Lung (tissue), 12 donors: Measurements from ENCODE around the gene GP1BB. TPM values are rescaled to one million over a fixed set of nuclear protein-coding genes. Genes with fewer than 3 reads are reported as not detected.

ENCODE experiments used
- ATAC-seq: fragments of 200-7000 bp; cut with Tn5 transposase; one replicate; pipeline ENCODE4 v1.9.1; 2020; ENCODE audit warnings: moderate number of reproducible peaks; ENCODE audit not compliant: insufficient read depth, low FRiP score
- DNase-seq, 3 donors: peaks; one replicate each; pipeline ENCODE4 v3.0.0-alpha.2; 2013 to 2017
- H3K27ac ChIP-seq, 2 donors: one replicate each; pipeline ENCODE4 v1.5.1; 2013; ENCODE audit warnings: mild to moderate bottlenecking in 2 of 2, moderate library complexity in 2 of 2, control low read depth in 1 of 2, inconsistent platforms in 1 of 2, low read depth in 1 of 2, low read length in 1 of 2
- H3K27me3 ChIP-seq, 3 donors: one replicate each; pipeline ENCODE4 v1.5.1; 2013; ENCODE audit warnings: low read length in 2 of 3; ENCODE audit not compliant: control insufficient read depth in 3 of 3, insufficient read depth in 3 of 3
- H3K36me3 ChIP-seq, 4 donors: one replicate each; pipeline ENCODE4 v1.5.1; 2013; ENCODE audit warnings: low read length in 4 of 4, mild to moderate bottlenecking in 1 of 4, moderate library complexity in 1 of 4; ENCODE audit not compliant: control insufficient read depth in 4 of 4, insufficient read depth in 4 of 4
- H3K4me1 ChIP-seq, 5 donors: one replicate each; pipeline ENCODE4 v1.5.1; 2013; ENCODE audit warnings: low read length in 5 of 5, mild to moderate bottlenecking in 2 of 5, moderate library complexity in 1 of 5; ENCODE audit not compliant: control insufficient read depth in 5 of 5, insufficient read depth in 5 of 5
- H3K4me3 ChIP-seq: one replicate; pipeline ENCODE4 v1.5.1; 2013; ENCODE audit warnings: mild to moderate bottlenecking, control low read depth, moderate library complexity
- H3K9ac ChIP-seq, 2 donors: one replicate each; pipeline ENCODE4 v1.5.1; 2013; ENCODE audit warnings: low read length in 2 of 2, control low read depth in 1 of 2; ENCODE audit not compliant: insufficient read depth in 1 of 2
- H3K9me3 ChIP-seq, 4 donors: one replicate each; pipeline ENCODE4 v1.5.1; 2013; ENCODE audit warnings: low read length in 3 of 4, mild to moderate bottlenecking in 1 of 4, moderate library complexity in 1 of 4; ENCODE audit not compliant: control insufficient read depth in 4 of 4, insufficient read depth in 3 of 4
- WGBS, 2 donors: extraction: QIAGEN DNeasy Blood & Tissue Kit; methylation state at CpG; one replicate each; pipeline ENCODE4 v1.1.7; 2013; 5-methylcytosine and 5-hydroxymethylcytosine counted together
- polyA plus RNA-seq, 2 donors: library from polyadenylated mRNA; stranded (reverse); fragments of 200-250 nt; gene quantifications; one replicate each; pipeline ENCODE4 v1.2.1, GENCODE V29; 2013
- total RNA-seq, 2 donors: library from RNA; depleted of rRNA in 1 of 2; stranded (reverse); fragments of >200 nt in 1 of 2; gene quantifications; one replicate each; pipeline ENCODE4 v1.2.1, GENCODE V29; 2014 to 2021
- TF ChIP-seq, protein P1 (sequence below): IDR thresholded peaks from 2 replicates; pipeline ENCODE4 v1.5.1; 2012; ENCODE audit warnings: mild to moderate bottlenecking; ENCODE audit errors: control extremely low read depth, extremely low read depth
- donor health status: control.
- donor health status: control.
- donor health status: Bipolar disorder and iron deficiency.
- donor health status: healthy.
- donor health status: DM: yes; HTN: yes; CAD: no.

The GP1BB gene
- total and polyA plus RNA-seq, 4 donors: 1.9 to 5.5 (median 3.4) TPM

DNA sequence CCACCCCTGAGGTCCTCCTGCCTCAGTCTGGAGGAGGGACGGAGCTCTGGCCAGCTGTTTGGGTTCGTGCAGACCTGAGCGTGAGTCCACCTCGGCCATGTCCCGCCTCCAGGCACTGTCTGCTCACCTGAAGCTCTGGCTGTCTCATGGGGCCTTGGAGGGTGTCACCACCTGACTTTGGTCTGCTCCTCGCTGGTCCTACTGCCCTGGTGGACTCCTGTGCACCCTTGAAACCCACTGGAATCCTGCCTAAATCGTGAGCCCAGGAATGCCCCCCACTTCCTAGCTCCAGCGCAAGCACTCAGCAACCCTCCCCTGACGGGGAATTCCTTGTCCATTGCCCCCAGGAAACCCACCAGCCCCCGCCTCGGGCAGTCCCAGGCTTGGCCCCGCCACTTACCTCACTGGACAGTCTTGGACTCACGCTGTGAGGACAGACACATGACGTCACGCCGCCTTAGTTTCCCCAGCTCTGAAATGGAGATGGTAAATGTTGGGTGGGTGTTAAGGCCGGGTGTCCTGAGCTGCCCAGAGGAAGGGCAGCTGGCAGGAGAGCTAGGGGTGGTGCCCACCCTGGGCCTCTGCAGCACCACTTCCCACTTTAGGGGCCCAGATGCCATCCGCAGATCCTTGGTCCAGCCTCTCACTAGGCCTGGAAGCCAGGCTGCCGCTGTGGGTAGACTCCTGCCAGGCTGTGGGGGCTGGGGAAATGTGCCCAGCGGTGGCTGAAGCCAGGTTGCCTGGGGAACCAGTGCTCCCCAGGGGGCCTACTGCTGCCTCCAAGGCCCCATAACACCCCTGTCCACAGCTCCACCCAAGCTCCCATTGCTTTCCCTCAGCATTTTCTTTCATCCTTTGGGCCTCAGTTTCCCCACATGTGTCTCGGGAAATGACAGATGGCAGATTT is 19.1 kb downstream of the GP1BB start:
- no peak for DNase-seq
- Histone ChIP-seq H3K4me3 (no peak overlapping the region), H3K36me3 (no peaks in the 10 kb centered on the region), H3K9ac (no peak overlapping the region), H3K27ac (no peak overlapping the region), H3K4me1 (peaks cover 0 to 28% (median 0%) of the 10 kb centered on the region in 5 donors), H3K9me3 (no peaks in the 10 kb centered on the region), H3K27me3 (no peaks in the 10 kb centered on the region)
- TF ChIP-seq, protein P1, sequence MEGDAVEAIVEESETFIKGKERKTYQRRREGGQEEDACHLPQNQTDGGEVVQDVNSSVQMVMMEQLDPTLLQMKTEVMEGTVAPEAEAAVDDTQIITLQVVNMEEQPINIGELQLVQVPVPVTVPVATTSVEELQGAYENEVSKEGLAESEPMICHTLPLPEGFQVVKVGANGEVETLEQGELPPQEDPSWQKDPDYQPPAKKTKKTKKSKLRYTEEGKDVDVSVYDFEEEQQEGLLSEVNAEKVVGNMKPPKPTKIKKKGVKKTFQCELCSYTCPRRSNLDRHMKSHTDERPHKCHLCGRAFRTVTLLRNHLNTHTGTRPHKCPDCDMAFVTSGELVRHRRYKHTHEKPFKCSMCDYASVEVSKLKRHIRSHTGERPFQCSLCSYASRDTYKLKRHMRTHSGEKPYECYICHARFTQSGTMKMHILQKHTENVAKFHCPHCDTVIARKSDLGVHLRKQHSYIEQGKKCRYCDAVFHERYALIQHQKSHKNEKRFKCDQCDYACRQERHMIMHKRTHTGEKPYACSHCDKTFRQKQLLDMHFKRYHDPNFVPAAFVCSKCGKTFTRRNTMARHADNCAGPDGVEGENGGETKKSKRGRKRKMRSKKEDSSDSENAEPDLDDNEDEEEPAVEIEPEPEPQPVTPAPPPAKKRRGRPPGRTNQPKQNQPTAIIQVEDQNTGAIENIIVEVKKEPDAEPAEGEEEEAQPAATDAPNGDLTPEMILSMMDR: no peak
- no peak for ATAC-seq
- WGBS, 2 donors: 90 to 95% methylated on average over 21 of the region's 21 CpGs

DNA sequence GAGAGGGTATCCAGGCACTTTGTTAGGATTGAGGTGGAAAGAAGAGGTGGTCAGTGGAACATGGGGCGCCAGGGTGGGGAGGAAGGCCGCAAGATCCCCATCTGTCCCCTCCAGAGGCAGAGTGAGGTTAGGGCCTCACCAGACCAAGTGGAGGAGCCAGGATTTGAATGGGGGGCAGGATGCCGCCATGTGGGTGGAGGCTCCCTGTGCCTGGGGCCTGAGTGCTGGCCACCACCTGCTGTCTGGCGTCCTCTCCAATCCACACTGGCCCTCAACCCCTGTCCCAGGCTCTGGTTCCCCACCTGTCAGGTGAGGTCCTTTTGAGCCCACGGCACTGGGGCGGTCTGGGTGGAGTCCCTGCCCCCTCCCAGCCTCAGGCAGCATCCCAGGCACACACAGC is 19.7 kb downstream of the GP1BB start:
- Histone ChIP-seq H3K4me1 (peaks cover 0 to 21% (median 0%) of the 10 kb centered on the region in 5 donors), H3K27me3 (no peaks in the 10 kb centered on the region), H3K9ac (no peak overlapping the region), H3K36me3 (no peaks in the 10 kb centered on the region), H3K9me3 (no peaks in the 10 kb centered on the region), H3K27ac (no peak overlapping the region), H3K4me3 (no peak overlapping the region)
- no peak for ATAC-seq
- TF ChIP-seq, protein P1: no peak
- 93 to 95% methylated on average over 6 of the region's 6 CpGs for WGBS, 2 donors
- DNase-seq: no peak

DNA sequence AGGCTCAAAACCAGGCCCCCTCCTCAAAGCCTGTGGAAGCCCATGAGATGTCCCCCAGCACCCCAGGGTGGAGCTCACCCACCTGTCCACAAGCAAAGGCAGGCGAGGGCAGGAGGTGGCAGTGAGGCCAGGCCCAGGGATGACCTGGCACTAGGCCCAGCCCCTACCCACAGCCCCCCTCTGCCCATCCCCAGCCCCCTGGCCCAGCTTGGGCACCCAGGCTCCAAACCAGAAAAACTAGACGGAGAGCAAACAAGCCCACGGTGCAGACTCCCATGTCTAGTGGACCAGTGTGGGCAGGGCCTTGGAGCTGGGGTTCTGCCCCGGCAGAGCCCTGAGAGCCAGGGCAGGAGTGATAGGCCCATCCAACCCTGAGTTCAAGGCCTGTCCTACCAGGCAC is 20.3 kb downstream of the GP1BB start:
- DNase-seq (peak; percentile 45 to 69 (median 65)), ATAC-seq (no peak)
- WGBS, 2 donors: 87 to 100% methylated on average over 2 to 4 of the region's 4 CpGs

More for the DNA sequence above, 20.3 kb downstream of the GP1BB start:
- no peaks in the 10 kb centered on the region for H3K9me3 ChIP-seq
- no peak overlapping the region for H3K4me3 ChIP-seq
- no peak overlapping the region for H3K27ac ChIP-seq
- TF ChIP-seq, protein P1: no peak
- H3K27me3 ChIP-seq: no peaks in the 10 kb centered on the region
- H3K36me3 ChIP-seq: no peaks in the 10 kb centered on the region
- peaks cover 0 to 21% (median 0%) of the 10 kb centered on the region in 5 donors for H3K4me1 ChIP-seq
- H3K9ac ChIP-seq: no peak overlapping the region
